ENCODE measurements around the gene NAALADL2.
"Not testable (repeated sequence)": the region's sequence is repeated elsewhere in the genome, so short reads cannot be mapped to it uniquely, and the experiment has no call there.

The NAALADL2 gene

GRCh38 chr3:175477651-175478224 is 618.6 kb downstream of the NAALADL2 start:
- DNase-seq (ENCODE audit: low read depth, low spot score) = no peak
- no peak overlapping the region for H3K4me3 ChIP-seq (ENCODE audit: low read length)

DNA sequence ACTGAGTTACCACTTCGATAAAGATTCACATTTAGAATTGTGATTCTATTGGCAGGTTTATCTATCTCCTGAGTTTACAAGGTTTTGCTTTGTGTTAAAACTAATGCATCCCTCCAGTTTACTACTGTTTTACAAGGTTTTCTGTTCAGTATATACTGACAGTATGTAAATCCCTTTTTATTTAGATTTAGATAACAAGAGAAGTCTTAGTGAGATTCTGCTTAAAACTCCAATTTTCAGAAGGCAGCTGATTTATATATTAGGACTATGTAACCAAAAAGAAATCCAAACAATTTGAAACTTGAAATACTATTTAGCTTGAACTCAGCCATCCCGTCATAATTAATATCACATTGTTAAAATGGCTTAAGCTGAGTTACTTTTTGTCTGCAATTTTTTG is 619.2 kb downstream of the NAALADL2 start:
- no peak overlapping the region for H3K4me3 ChIP-seq (ENCODE audit: low read length)
- DNase-seq (ENCODE audit: low read depth, low spot score) = no peak

- DNase-seq (ENCODE audit: low read depth, low spot score) = no peak
- H3K4me3 ChIP-seq (ENCODE audit: low read length) = no peak overlapping the region
Observed at GRCh38 chr3:175479175-175479574, 620.0 kb downstream of the NAALADL2 start.

DNA sequence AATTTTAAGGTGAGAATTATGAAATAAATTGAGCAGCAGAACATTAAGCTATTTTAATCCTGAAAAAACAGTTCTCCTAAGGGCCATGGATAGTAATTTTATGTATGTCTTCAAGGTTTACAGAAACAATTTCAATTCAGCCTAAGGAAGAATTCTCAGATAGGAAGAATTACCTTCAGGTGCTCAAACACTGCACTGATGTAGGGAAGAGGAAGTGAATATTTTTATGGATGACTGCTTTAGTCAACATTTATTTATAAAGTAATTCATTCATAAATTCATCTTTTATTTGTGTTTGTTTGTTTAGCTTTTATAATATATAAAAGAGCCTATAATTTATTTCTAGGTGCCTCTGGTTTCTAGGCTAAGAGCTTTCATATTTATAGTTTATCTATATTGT is 620.7 kb downstream of the NAALADL2 start:
- no peak for DNase-seq (ENCODE audit: low read depth, low spot score)
- no peak overlapping the region for H3K4me3 ChIP-seq (ENCODE audit: low read length)

GRCh38 chr3:175484666-175485065 is 625.5 kb downstream of the NAALADL2 start:
- DNase-seq (ENCODE audit: low read depth, low spot score) = no peak
- H3K4me3 ChIP-seq (ENCODE audit: low read length) = no peak overlapping the region

DNA sequence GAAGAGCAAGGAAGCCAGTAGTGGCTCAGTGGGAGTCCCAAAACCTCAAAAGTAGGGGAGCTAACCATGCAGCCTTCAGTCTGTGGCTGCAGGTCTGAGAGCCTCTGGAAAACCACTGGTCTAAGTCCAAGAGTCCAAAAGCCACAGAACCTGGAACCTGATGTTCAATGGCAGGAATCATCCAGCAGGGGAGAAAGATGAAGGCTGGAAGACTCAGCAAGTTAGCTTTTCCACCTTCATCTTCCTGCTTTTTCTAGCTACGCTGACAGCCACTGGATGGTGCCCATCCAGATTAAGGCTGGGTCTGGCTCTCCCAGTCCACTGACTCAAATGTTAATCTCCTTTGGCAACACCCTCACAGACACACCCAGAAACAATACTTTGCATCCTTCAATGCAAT is 626.3 kb downstream of the NAALADL2 start:
- H3K4me3 ChIP-seq (ENCODE audit: low read length) = no peak overlapping the region
- DNase-seq (ENCODE audit: low read depth, low spot score) = no peak

DNA sequence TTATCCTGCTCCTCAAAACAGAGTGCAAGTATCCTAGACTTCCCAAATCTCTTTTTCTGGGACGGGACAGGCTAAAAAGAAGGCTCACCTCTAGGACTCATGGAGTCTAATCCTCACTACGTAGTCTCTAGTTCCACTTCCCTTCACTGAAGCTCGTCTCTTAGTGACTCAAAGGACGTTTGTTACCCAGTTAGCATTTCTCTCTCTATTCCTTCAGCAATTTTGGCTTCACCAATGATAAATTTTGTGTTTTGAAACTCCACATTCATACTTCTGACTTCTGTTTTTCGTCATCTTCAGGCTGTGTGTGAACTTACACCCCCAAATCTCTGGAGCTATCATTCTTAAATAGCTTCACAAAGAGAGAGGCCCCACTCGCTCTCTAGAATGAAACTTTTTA is 627.1 kb downstream of the NAALADL2 start:
- DNase-seq (ENCODE audit: low read depth, low spot score) = no peak
- no peak overlapping the region for H3K4me3 ChIP-seq (ENCODE audit: low read length)

DNA sequence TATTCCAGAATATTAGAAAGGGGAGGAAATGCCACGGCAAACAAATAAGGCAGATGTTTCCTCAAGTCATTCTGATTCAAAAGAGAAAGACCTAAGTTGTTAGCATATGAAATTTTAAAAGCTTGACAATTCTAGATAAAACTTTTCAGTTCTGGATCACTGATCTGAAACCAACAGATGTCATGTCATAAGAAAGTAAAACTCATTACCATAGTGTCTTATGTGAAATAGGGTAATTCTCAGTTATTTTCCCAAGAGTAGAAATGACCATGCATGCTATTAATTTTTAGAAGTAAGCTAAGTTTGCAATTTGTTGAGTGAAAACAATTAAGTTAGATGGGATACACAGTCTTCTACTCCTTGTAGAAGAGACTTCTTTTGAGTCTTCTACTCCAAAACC is 630.3 kb downstream of the NAALADL2 start:
- no peak overlapping the region for H3K4me3 ChIP-seq (ENCODE audit: low read length)
- no peak for DNase-seq (ENCODE audit: low read depth, low spot score)

GRCh38 chr3:175493301-175493700 is 634.2 kb downstream of the NAALADL2 start:
- DNase-seq (ENCODE audit: low read depth, low spot score) = no peak
- H3K4me3 ChIP-seq (ENCODE audit: low read length) = no peak overlapping the region

DNA sequence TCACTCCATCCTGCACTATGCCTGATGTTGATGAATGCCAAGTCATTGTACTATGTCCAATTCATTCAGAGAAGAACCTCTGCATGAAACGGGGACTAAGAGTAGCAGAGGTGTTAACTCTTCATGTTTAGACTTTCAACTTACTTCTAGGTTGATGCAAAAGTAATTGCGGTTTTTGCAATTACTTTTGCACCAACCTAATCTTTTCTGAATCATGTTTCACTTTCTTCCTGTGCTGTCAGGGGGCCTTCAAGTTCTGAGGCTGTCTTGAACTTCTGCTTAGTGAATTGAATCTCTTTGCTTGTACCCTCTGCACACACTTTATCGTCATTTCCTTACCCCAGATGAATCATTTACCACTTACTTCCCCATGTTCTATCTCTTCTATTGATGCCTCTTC is 636.2 kb downstream of the NAALADL2 start:
- H3K4me3 ChIP-seq (ENCODE audit: low read length) = no peak overlapping the region
- DNase-seq (ENCODE audit: low read depth, low spot score) = peak; percentile 0

GRCh38 chr3:175502155-175502554 is 643.0 kb downstream of the NAALADL2 start:
- no peak for DNase-seq (ENCODE audit: low read depth, low spot score)

DNA sequence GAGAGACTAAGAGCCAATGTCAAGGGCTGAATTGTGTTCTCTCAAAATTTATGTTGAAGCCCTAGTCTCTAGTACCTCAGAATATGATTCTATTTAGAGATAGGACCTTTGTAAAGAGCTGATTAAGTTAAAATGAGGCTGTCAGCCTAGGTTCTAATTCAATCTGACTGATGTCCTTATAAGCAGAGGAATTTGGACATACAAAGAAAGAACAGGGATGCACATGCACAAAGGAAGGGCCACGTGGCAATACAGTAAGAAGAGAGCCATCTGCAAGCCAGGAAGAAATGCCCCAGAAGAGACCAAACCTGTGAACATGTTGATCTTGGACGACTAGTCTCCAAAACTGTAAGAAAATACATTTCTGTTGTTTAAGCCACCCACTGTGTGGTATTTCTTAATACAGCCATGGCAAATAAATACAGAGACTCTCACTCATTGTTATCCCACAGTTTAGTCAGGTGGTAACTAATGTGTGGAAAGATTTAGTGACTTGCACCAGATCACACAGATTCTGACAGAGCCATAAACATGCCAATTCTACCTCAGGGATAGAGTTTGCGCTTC is 652.2 kb downstream of the NAALADL2 start:
- H3K4me3 ChIP-seq (ENCODE audit: low read length) = no peak overlapping the region
- DNase-seq (ENCODE audit: low read depth, low spot score) = no peak

More at GRCh38 chr3:175502155-175502554, 643.0 kb downstream of the NAALADL2 start:
- no peak overlapping the region for H3K4me3 ChIP-seq (ENCODE audit: low read length)

- DNase-seq (ENCODE audit: low read depth, low spot score) = no peak
- no peak overlapping the region for H3K4me3 ChIP-seq (ENCODE audit: low read length)
Observed at GRCh38 chr3:175512700-175513099, 653.6 kb downstream of the NAALADL2 start.

DNA sequence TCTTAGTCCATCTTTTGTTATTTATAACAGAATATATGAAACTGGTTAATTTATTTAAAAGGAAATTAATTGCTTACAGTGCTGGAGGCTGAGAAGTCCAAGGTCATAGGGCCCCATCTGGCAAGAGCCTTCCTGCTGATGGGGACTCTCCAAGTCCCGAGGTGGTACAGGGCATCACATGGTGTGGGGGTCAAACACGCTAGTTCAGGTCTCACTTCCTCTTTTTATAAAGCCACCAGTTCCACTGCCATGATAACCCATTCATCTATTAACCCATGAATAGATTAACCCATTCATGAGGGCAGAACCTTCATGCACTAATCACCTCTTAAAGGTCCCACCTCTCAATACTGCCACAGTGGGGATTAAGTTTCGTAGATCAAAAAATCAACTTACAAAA is 659.3 kb downstream of the NAALADL2 start:
- no peak overlapping the region for H3K4me3 ChIP-seq (ENCODE audit: low read length)
- DNase-seq (ENCODE audit: low read depth, low spot score) = no peak

- no peak overlapping the region for H3K4me3 ChIP-seq (ENCODE audit: low read length)
Observed at GRCh38 chr3:175521406-175521805, 662.3 kb downstream of the NAALADL2 start.

GRCh38 chr3:175526191-175526590 is 667.1 kb downstream of the NAALADL2 start:
- no peak overlapping the region; the same call in 1 of the 2 replicates for H3K4me3 ChIP-seq (ENCODE audit: low read length)
- DNase-seq (ENCODE audit: low read depth, low spot score) = no peak

More at GRCh38 chr3:175521406-175521805, 662.3 kb downstream of the NAALADL2 start:
- DNase-seq (ENCODE audit: low read depth, low spot score) = no peak

DNA sequence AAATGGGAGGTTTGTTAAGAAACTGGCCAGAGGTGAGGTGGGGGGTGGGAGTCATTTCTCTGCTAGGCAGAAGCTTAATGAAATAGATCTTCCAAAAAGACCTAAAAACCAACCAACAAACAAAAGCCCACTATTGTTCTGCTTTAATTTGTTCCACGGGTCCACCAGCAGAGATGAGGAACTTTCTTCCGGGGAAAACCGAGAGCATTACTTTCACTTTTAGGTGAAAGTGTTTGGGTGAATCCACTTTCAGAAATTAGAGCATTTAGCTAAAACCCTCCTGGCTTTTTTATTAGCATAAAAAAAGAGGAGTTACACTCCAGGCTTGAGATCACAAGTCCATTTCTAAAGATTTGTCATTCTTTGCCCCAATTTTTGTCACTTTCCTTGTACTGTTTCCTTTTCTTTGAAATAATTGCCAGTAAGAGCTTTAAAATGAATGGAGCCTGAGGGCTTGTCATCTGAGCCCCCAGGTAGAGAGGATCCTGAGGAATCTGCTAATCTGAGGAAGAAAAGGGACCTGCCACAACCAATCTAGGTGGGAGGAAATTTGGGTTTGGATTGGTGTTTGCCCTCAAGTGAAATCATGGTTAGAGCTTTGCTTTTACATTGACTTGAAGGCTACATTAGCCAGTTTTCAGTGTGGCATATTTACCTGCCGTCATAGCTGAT is 667.6 kb downstream of the NAALADL2 start:
- H3K4me3 ChIP-seq (ENCODE audit: low read length) = peak overlapping the region; percentile 27
- DNase-seq (ENCODE audit: low read depth, low spot score) = no peak

DNA sequence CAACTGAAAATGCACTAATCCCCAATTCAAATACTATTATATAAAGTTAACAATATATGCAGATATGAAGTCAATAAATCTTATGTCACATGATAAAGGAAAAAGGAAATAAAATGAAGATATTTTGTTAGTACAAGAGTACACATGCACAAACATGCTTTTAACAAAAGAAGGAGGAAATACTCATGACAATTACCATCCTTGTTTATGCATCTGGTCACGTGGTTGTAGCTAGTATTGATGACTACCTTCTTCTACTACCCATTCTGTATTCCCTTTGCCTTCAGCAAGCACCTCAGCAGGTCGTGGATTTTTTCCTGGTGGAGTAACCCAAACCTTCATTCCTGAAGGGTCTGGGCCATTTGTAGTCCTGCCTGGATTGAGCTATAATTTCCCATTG is 669.6 kb downstream of the NAALADL2 start:
- H3K4me3 ChIP-seq (ENCODE audit: low read length); DNase-seq (ENCODE audit: low read depth, low spot score): not testable (repeated sequence)

- H3K4me3 ChIP-seq (ENCODE audit: low read length) = no peak overlapping the region
- no peak for DNase-seq (ENCODE audit: low read depth, low spot score)
Observed at GRCh38 chr3:175535351-175535750, 676.2 kb downstream of the NAALADL2 start.

DNA sequence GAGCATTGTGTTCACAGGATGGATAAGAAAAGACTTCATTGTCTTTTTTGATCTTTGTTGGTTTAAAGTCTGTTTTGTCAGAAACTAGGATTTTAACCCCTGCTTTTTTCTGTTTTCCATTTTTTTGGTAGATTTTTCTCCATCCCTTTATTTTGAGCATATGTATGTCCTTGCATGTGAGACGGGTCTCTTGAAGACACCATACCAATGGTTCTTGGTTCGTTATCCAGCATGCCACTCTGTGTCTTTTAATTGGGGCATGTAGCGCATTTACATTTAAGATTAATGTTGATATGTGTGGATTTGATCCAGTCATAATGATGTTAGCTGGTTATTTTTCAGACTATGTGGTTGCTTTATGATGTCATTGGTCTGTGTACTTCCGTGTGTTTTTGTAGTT is 687.0 kb downstream of the NAALADL2 start:
- DNase-seq (ENCODE audit: low read depth, low spot score) = no peak
- no peak overlapping the region for H3K4me3 ChIP-seq (ENCODE audit: low read length)

DNA sequence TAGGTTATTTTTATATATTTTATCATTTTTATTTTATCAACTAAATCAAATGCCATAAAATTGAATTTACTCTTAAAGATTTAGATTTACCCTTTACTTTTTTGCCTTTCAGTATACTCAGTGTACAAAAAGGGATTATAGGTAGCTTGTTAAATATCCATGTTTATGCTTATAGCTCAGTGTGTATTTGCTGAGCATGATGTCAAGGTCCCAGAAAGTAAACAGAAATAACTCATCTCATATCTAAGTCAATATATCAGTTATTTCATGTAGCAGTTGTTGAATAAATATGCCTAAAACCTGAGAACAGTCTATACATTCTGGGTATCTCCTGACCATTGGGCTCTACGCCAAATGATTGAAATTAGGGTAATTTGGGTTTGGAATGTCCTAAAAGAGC is 693.8 kb downstream of the NAALADL2 start:
- no peak overlapping the region for H3K4me3 ChIP-seq (ENCODE audit: low read length)
- no peak for DNase-seq (ENCODE audit: low read depth, low spot score)
